AG10803 (cell line): ENCODE measurements around the gene CARD18.

Source experiments
- DNase-seq: peaks from one replicate; pipeline ENCODE4 v3.0.0; 2010; ENCODE audit warnings: low read depth
- H3K4me3 ChIP-seq: 2 replicates; pipeline ENCODE4 v1.5.1; 2011; ENCODE audit warnings: mild to moderate bottlenecking, low read length, control low read depth
- CTCF ChIP-seq: conservative IDR thresholded peaks from 2 replicates; pipeline ENCODE4 v1.5.1; 2011; ENCODE audit warnings: mild to moderate bottlenecking, low read length, control low read depth, inconsistent platforms

The CARD18 gene

GRCh38 chr11:105139669-105140068 lies at the start of gene CARD18:
Gene CARD18, minus strand, starts transcription at chr11:105139769. Its CDS starts 43 bp downstream, at chr11:105139726.
- no peak within 1 kb of the TSS for H3K4me3 ChIP-seq
- no peak for TF ChIP-seq CTCF
- DNase-seq = no peak

GRCh38 chr11:105183987-105184386 lies 44.4 kb upstream of the CARD18 start:
- no peak overlapping the region for H3K4me3 ChIP-seq
- no peak for DNase-seq

GRCh38 chr11:105183426-105183825 lies 43.9 kb upstream of the CARD18 start:
- TF ChIP-seq CTCF = no peak
- no peak overlapping the region for H3K4me3 ChIP-seq
- DNase-seq = no peak

More at GRCh38 chr11:105183987-105184386, 44.4 kb upstream of the CARD18 start:
- no peak for TF ChIP-seq CTCF

GRCh38 chr11:105181521-105181920 lies 42.0 kb upstream of the CARD18 start:
- no peak for TF ChIP-seq CTCF
- no peak overlapping the region for H3K4me3 ChIP-seq
- DNase-seq = peak; percentile 65

- TF ChIP-seq CTCF = no peak
- DNase-seq = peak; percentile 50
- H3K4me3 ChIP-seq = no peak overlapping the region
These were observed 41.5 kb upstream of the CARD18 start for GRCh38 chr11:105181100-105181499.

- DNase-seq = no peak
- H3K4me3 ChIP-seq = no peak overlapping the region
- TF ChIP-seq CTCF = no peak
These were observed 40.1 kb upstream of the CARD18 start for GRCh38 chr11:105179542-105180278.

GRCh38 chr11:105177658-105178057 lies 38.1 kb upstream of the CARD18 start:
- DNase-seq = peak; percentile 91
- no peak for TF ChIP-seq CTCF
- no peak overlapping the region for H3K4me3 ChIP-seq
